ENCODE data around the gene VILL.

DNA sequence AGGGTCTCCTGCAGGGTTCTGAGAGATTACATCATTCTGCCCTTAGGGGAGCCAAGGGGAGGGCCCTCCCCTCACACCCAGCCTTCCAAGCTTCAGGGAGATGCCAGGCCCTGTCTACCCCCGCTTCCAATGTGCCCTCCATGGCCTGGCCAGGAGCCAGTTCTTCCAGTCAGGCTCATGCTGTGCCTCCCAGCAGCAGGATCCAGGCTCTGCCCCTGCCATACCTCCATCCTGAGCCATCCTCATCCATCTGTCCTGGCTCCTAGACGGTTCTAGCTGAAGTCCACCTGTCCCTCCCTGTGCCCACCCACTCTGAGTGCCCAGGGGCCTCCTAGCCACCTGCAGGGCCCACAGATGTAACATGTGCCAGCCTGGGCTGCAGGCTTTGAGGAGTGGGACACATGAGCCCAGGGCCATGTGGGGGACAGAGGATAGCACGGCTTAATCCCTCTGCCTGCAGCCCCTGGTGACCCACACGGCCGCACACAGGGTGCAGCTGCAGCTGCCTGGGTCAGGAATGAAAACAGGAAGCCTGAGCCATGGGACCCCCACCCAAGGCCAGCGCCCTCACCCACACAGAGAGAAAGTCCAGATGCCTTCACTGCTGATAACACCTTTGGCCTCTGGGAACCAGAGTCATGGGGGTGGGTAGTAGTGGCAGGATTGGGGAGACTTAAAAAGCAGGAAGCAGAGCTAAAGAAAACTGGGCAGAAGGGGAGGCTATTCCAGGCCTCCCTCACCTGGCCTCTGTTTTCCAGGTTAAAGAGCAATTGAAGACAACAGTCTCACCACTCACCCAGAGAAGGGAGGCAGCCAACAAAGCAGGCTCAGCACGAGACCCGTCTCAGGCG is 27.1 kb downstream of the VILL start:
- TF ChIP-seq CTCF (IDR thresholded peaks at IDR 0.05; ENCODE audit: low read length) (no peak), EZH2 (optimal IDR thresholded peaks at IDR 0.05; ENCODE audit: low read depth, low read length) (no peak)
